H1 (cell line): ENCODE measurements around the gene DYNC1LI1. TPM values are rescaled to one million over a fixed set of nuclear protein-coding genes. Genes with fewer than 3 reads are reported as not detected.
"Not testable (repeated sequence)": the region's sequence is repeated elsewhere in the genome, so short reads cannot be mapped to it uniquely, and the experiment has no call there.

Experiments used
- CTCF ChIA-PET: fragments of 300-600 bp; sonication (Branson Sonifier 250); formaldehyde crosslinking; loops from one replicate; lab custom pipeline; 2021; ENCODE audit not compliant: partially characterized antibody; lab: Charles Lee
- POLR2A ChIA-PET: fragments of 300-600 bp; sonication (Branson Sonifier 250); formaldehyde crosslinking; loops from one replicate; lab custom pipeline; 2021; ENCODE audit warnings: inconsistent platforms; ENCODE audit not compliant: partially characterized antibody; lab: Charles Lee
- DNase-seq, 2 experiments: peaks; one replicate each; pipeline versions ENCODE4 v3.0.0 to v3.0.0-alpha.2; 2010 to 2022; ENCODE audit warnings: low spot score in 2 of 2, low read depth in 1 of 2, mixed read lengths in 1 of 2
- FAIRE-seq: peaks from 2 replicates; lab custom pipeline; 2011; peaks lifted over from hg19 to GRCh38; lab: Jason Lieb, UNC
- H2AFZ ChIP-seq: 2 replicates; pipeline ENCODE4 v1.8.1; 2012; ENCODE audit warnings: low read length, inconsistent platforms
- H2AK5ac ChIP-seq: 2 replicates; pipeline ENCODE4 v1.6.1; 2013; ENCODE audit warnings: low read depth, low read length
- H2BK120ac ChIP-seq: replicated peaks from 2 replicates; pipeline ENCODE3; 2013; ENCODE audit warnings: low read depth, low read length, inconsistent platforms
- H2BK12ac ChIP-seq: 2 replicates; pipeline ENCODE4 v1.6.1; 2013; ENCODE audit warnings: low read depth, low read length
- H2BK15ac ChIP-seq: 2 replicates; pipeline ENCODE4 v1.6.1; 2013; ENCODE audit warnings: low read length
- H2BK20ac ChIP-seq: 2 replicates; pipeline ENCODE4 v1.6.1; 2013; ENCODE audit warnings: low read length
- H2BK5ac ChIP-seq: 2 replicates; pipeline ENCODE4 v1.6.1; 2013; ENCODE audit warnings: low read depth, low read length
- H3K14ac ChIP-seq: 2 replicates; pipeline ENCODE4 v1.6.1; 2013; ENCODE audit warnings: inconsistent platforms; ENCODE audit not compliant: insufficient read length
- H3K18ac ChIP-seq: 2 replicates; pipeline ENCODE4 v1.6.1; 2013; ENCODE audit warnings: low read length; ENCODE audit errors: extremely low read depth
- H3K23ac ChIP-seq: 2 replicates; pipeline ENCODE4 v1.6.1; 2013; ENCODE audit warnings: inconsistent platforms; ENCODE audit not compliant: insufficient read length
- H3K23me2 ChIP-seq: 2 replicates; pipeline ENCODE4 v1.6.1; 2013; ENCODE audit warnings: low read depth, low read length
- H3K27ac ChIP-seq: 2 replicates; pipeline ENCODE4 v1.6.1; 2011; ENCODE audit warnings: low read depth, low read length, inconsistent platforms
- H3K27me3 ChIP-seq, 4 experiments: replicated peaks in 1 of 4; 1 replicate in 1 of 4; 2 replicates in 3 of 4; pipeline versions ENCODE4 v1.6.1 to v1.8.1; 2011 to 2013; ENCODE audit warnings: low read length in 3 of 4, mild to moderate bottlenecking in 3 of 4, inconsistent platforms in 2 of 4, mixed read lengths in 2 of 4, moderate library complexity in 1 of 4; ENCODE audit not compliant: control insufficient read depth in 3 of 4, insufficient read depth in 3 of 4; ENCODE audit errors: extremely low read depth in 1 of 4
- H3K36me3 ChIP-seq, 4 experiments: 2 replicates each; pipeline versions ENCODE4 v1.6.1 to v1.8.1; 2011 to 2013; ENCODE audit warnings: mild to moderate bottlenecking in 4 of 4, low read length in 3 of 4, moderate library complexity in 2 of 4, control low read depth in 1 of 4, inconsistent platforms in 1 of 4; ENCODE audit not compliant: insufficient read depth in 4 of 4, control insufficient read depth in 2 of 4
- H3K4ac ChIP-seq: replicated peaks from 2 replicates; pipeline ENCODE3; 2013; ENCODE audit warnings: low read length, low read depth, mixed read lengths, inconsistent platforms; ENCODE audit not compliant: insufficient read length
- H3K4me1 ChIP-seq, 4 experiments: replicated peaks in 1 of 4; 1 replicate in 1 of 4; 2 replicates in 3 of 4; pipeline versions ENCODE4 v1.6.1 to v1.8.1; 2011 to 2013; ENCODE audit warnings: low read length in 3 of 4, inconsistent platforms in 2 of 4, mixed read lengths in 1 of 4; ENCODE audit not compliant: insufficient read depth in 4 of 4, control insufficient read depth in 3 of 4
- H3K4me2 ChIP-seq, 2 experiments: 2 replicates each; pipeline versions ENCODE4 v1.6.1 to v1.8.1; 2011 to 2013; ENCODE audit warnings: low read depth in 2 of 2, low read length in 2 of 2, control low read depth in 1 of 2, inconsistent platforms in 1 of 2, mild to moderate bottlenecking in 1 of 2; ENCODE audit not compliant: insufficient read depth in 1 of 2
- H3K4me3 ChIP-seq, 4 experiments: fragments of 200-600, 300-600 bp in 1 of 4; sonication (generic), shearing (Covaris generic), sonication (Bioruptor Twin) in 1 of 4; 2 replicates each; pipeline versions ENCODE4 v1.5.1 to v1.8.1; 2011 to 2016; ENCODE audit warnings: low read length in 4 of 4, low read depth in 3 of 4, control low read depth in 2 of 4, inconsistent platforms in 2 of 4, mild to moderate bottlenecking in 2 of 4, mixed read lengths in 1 of 4, moderate library complexity in 1 of 4; ENCODE audit not compliant: insufficient read depth in 2 of 4; ENCODE audit errors: extremely low read depth in 1 of 4
- H3K56ac ChIP-seq: replicated peaks from 2 replicates; pipeline ENCODE3; 2013; ENCODE audit warnings: low read depth, mild to moderate bottlenecking, mixed read lengths, low read length, inconsistent platforms; ENCODE audit not compliant: insufficient read length
- H3K79me1 ChIP-seq: 2 replicates; pipeline ENCODE4 v1.6.1; 2013; ENCODE audit warnings: low read depth, low read length, control low read depth
- H3K79me2 ChIP-seq, 2 experiments: 2 replicates each; pipeline versions ENCODE4 v1.6.1 to v1.8.1; 2012 to 2013; ENCODE audit warnings: low read length in 2 of 2, mild to moderate bottlenecking in 2 of 2, inconsistent platforms in 1 of 2; ENCODE audit not compliant: insufficient read depth in 2 of 2, control insufficient read depth in 1 of 2
- H3K9ac ChIP-seq, 4 experiments: replicated peaks in 1 of 4; 1 replicate in 1 of 4; 2 replicates in 3 of 4; pipeline versions ENCODE4 v1.6.1 to v1.8.1; 2011 to 2013; ENCODE audit warnings: low read depth in 3 of 4, low read length in 3 of 4, control low read depth in 2 of 4, mild to moderate bottlenecking in 2 of 4, moderate library complexity in 2 of 4, inconsistent platforms in 1 of 4; ENCODE audit errors: extremely low read depth in 1 of 4
- H3K9me3 ChIP-seq, 2 experiments: 2 replicates each; pipeline versions ENCODE4 v1.6.1 to v1.8.1; 2012 to 2013; ENCODE audit warnings: mild to moderate bottlenecking in 2 of 2, moderate library complexity in 2 of 2, control low read depth in 1 of 2, inconsistent platforms in 1 of 2, low read depth in 1 of 2, low read length in 1 of 2, mixed read lengths in 1 of 2; ENCODE audit not compliant: insufficient read depth in 2 of 2
- H4K20me1 ChIP-seq, 2 experiments: replicated peaks in 1 of 2; 2 replicates each; pipeline versions ENCODE3 to v1.8.1; 2011 to 2013; ENCODE audit warnings: inconsistent platforms in 2 of 2, low read length in 2 of 2, mild to moderate bottlenecking in 1 of 2; ENCODE audit not compliant: insufficient read depth in 2 of 2, control insufficient read depth in 1 of 2
- H4K5ac ChIP-seq: 2 replicates; pipeline ENCODE4 v1.6.1; 2013; ENCODE audit warnings: low read length, low read depth, mixed read lengths, inconsistent platforms; ENCODE audit not compliant: insufficient read length
- H4K8ac ChIP-seq: 2 replicates; pipeline ENCODE4 v1.8.0; 2013; ENCODE audit warnings: mild to moderate bottlenecking, moderate library complexity, low read length, inconsistent platforms; ENCODE audit not compliant: insufficient read depth; ENCODE audit errors: extremely low read depth
- H4K91ac ChIP-seq: replicated peaks from 2 replicates; pipeline ENCODE3; 2013; ENCODE audit warnings: low read length, mixed read lengths, inconsistent platforms; ENCODE audit not compliant: insufficient read length
- WGBS, 2 experiments: shearing (Covaris generic) in 1 of 2; methylation state at CpG; one replicate each; pipeline versions ENCODE4 v1.1.6 to v1.1.7; 2013 to 2015; ENCODE audit warnings: low lambda C conversion rate in 2 of 2, mixed read lengths in 2 of 2, inconsistent platforms in 1 of 2, low coverage in 1 of 2, missing lambda C conversion rate in 1 of 2; ENCODE audit not compliant: insufficient replicate concordance in 2 of 2, insufficient coverage in 1 of 2, insufficient read length in 1 of 2; ENCODE audit errors: extremely low coverage in 1 of 2, missing lambda C conversion rate in 1 of 2; 5-methylcytosine and 5-hydroxymethylcytosine counted together
- polyA plus RNA-seq, 7 experiments: library from polyadenylated mRNA; depleted of rRNA in 3 of 7; stranded (reverse) in 5 of 7; unstranded in 2 of 7; fragments of >200 nt in 5 of 7; fragments of 200-250 nt in 2 of 7; gene quantifications; 1 replicate in 5 of 7; 2 replicates in 1 of 7; 4 replicates in 1 of 7; pipeline versions ENCODE4 v1.2.1 to v1.2.3, GENCODE V29; 2011 to 2013; ENCODE audit warnings: missing spikeins in 2 of 7, mixed read lengths in 2 of 7
- total RNA-seq: library from RNA; stranded (reverse); fragmentation: NEBNext Ultra II Directional; extraction: Animal tissue kit (Norgen Biotek cat#: 25700); gene quantifications from 2 replicates; pipeline ENCODE4 v1.2.1, GENCODE V29; 2021

Gene DYNC1LI1
- total and polyA plus RNA-seq, 2 of the 8 experiments (the other 6 are each of a cell fraction or from before 2014, with no cell fraction given) = 13.6 to 45.1 TPM

DNA sequence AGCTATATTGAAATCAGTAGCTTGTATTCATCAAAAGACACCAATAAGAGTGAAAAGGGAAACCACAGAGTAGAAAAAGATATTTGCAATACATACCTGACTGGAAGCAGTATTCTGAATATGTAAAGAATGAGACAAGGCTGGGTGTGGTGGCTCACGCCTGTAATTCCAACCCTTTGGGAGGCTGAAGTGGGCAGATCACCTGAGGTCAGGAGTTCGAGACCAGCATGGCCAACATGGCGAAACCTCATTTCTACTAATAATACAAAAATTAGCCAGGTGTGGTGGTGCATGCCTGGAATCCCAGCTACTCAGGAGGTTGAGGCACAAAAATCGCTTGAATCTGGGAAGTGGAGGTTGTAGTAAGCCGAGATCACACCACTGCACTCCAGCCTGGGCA, 51.7 kb downstream of the DYNC1LI1 start:
- not testable (repeated sequence) for DNase-seq, H3K18ac ChIP-seq, H2AFZ ChIP-seq, H2BK5ac ChIP-seq, H2BK12ac ChIP-seq, H3K23me2 ChIP-seq, H2BK15ac ChIP-seq, FAIRE-seq, H3K27ac ChIP-seq, H3K79me1 ChIP-seq, H2BK20ac ChIP-seq, H3K79me2 ChIP-seq, H3K4ac ChIP-seq, H3K4me1 ChIP-seq, H3K14ac ChIP-seq, H4K5ac ChIP-seq, H2BK120ac ChIP-seq, H3K23ac ChIP-seq, H3K36me3 ChIP-seq, H3K9ac ChIP-seq, H2AK5ac ChIP-seq, H3K4me2 ChIP-seq, H3K4me3 ChIP-seq, H4K8ac ChIP-seq, H3K9me3 ChIP-seq, H3K27me3 ChIP-seq, H4K91ac ChIP-seq, H4K20me1 ChIP-seq, H3K56ac ChIP-seq
- WGBS, 2 experiments = 97% methylated on average over 5 of the region's 5 CpGs; no CpG with 5 or more reads in 1 of the 2 experiments
- POLR2A ChIA-PET = interaction anchor here (0.7 kb wide), 1 partner anchor 51 kb away, joined by 4 read pairs; no protein-coding TSS in a partner anchor
- CTCF ChIA-PET = interaction anchor here (1.1 to 1.2 kb wide), 2 partner anchors 9 to 144 kb away, joined by 3 to 4 read pairs; no protein-coding TSS in a partner anchor

- H2AFZ ChIP-seq, H3K27ac ChIP-seq, H4K91ac ChIP-seq, H4K5ac ChIP-seq, H3K4me1 ChIP-seq, H3K14ac ChIP-seq, FAIRE-seq, H2BK12ac ChIP-seq, H3K4ac ChIP-seq, H3K9ac ChIP-seq, H4K20me1 ChIP-seq, H2BK5ac ChIP-seq, H3K36me3 ChIP-seq, POLR2A ChIA-PET, H2BK120ac ChIP-seq, DNase-seq, H3K23ac ChIP-seq, H3K4me3 ChIP-seq, H3K27me3 ChIP-seq, H2BK20ac ChIP-seq, H3K79me2 ChIP-seq, H3K9me3 ChIP-seq, H3K4me2 ChIP-seq, H3K18ac ChIP-seq, H4K8ac ChIP-seq, H2BK15ac ChIP-seq, H2AK5ac ChIP-seq, H3K23me2 ChIP-seq, H3K79me1 ChIP-seq, H3K56ac ChIP-seq: not testable (repeated sequence)
- 93% methylated on average over 9 of the region's 9 CpGs; no CpG with 5 or more reads in 1 of the 2 experiments for WGBS, 2 experiments
- CTCF ChIA-PET = interaction anchor here (0.8 kb wide), 1 partner anchor 23 kb away, joined by 3 read pairs; no protein-coding TSS in a partner anchor
Observed at GRCh38 chr3:32516751-32517150, 53.9 kb downstream of the DYNC1LI1 start.
